Stimulated activated CD4-positive, alpha-beta T cell treated with anti-CD3 and anti-CD28 coated beads, TNF-alpha, amount 100 ng/mL, for 1 hour (primary cell): Measurements from ENCODE around the gene NOSIP.
A peak's percentile ranks its signal among the peaks of the same experiment; 100 is the strongest.

ENCODE experiments used
- DNase-seq, 3 donors: peaks; one replicate each; pipeline ENCODE4 v3.0.0-alpha.2; 2020; ENCODE audit warnings: low read depth in 3 of 3, low spot score in 1 of 3

NOSIP gene

GRCh38 chr19:49595819-49596404, 15.6 kb upstream of the NOSIP start:
- DNase-seq: no peak

- no peak for DNase-seq
These were observed 14.8 kb upstream of the NOSIP start for GRCh38 chr19:49594993-49595818.

GRCh38 chr19:49594157-49594992, 14.0 kb upstream of the NOSIP start:
- DNase-seq: no peak

GRCh38 chr19:49593233-49594113, 13.1 kb upstream of the NOSIP start:
- DNase-seq: peak; percentile 75 to 87 (median 82)

GRCh38 chr19:49592486-49593232, 12.3 kb upstream of the NOSIP start:
- DNase-seq: no peak

GRCh38 chr19:49591731-49592485, 11.6 kb upstream of the NOSIP start:
- peak in 1 of 3 donors; percentile 40 for DNase-seq

- DNase-seq: peak; percentile 31 to 62 (median 61)
These were observed 10.8 kb upstream of the NOSIP start, which contains the start of gene PRR12 for GRCh38 chr19:49590971-49591730. TSS of gene PRR12 (plus strand) at chr19:49591182. CDS start at chr19:49591655, 473 bp downstream.

GRCh38 chr19:49590071-49590970, 10.0 kb upstream of the NOSIP start:
- DNase-seq: peak; percentile 80 to 92 (median 88)

- no peak for DNase-seq
These were observed 9.1 kb upstream of the NOSIP start for GRCh38 chr19:49589502-49589905.

- no peak for DNase-seq
These were observed 8.2 kb upstream of the NOSIP start for GRCh38 chr19:49588365-49589122.

- DNase-seq: no peak
These were observed 6.9 kb upstream of the NOSIP start for GRCh38 chr19:49587227-49587626.

GRCh38 chr19:49585023-49585422, 4.7 kb upstream of the NOSIP start:
- no peak for DNase-seq

GRCh38 chr19:49583239-49583638, 2.9 kb upstream of the NOSIP start:
- no peak for DNase-seq

GRCh38 chr19:49581007-49581508, 702 bp upstream of the NOSIP start, which contains the start of gene PRRG2:
TSS of gene PRRG2 (plus strand) at chr19:49581316. CDS start at chr19:49583220, 1,904 bp downstream.
- no peak for DNase-seq

- DNase-seq: no peak
These were observed 451 bp downstream of the NOSIP start for GRCh38 chr19:49579947-49580263.

- no peak for DNase-seq
These were observed 1.2 kb downstream of the NOSIP start for GRCh38 chr19:49579193-49579592.
